Posterior vena cava (tissue), 2 donors: ENCODE data around the gene TIMM17B. TPM values are rescaled to one million over a fixed set of nuclear protein-coding genes. Genes with fewer than 3 reads are reported as not detected.

Source experiments
- DNase-seq: peaks from one replicate; pipeline ENCODE4 v3.0.0-alpha.2; 2020; ENCODE audit warnings: low spot score
- intact Hi-C, 2 donors: fragments of 100-400 bp; cut with DNase I; formaldehyde crosslinking; loops; one replicate each; pipeline versions ENCODE4 v1.14.1 to v1.14.2; 2022 to 2023
- long read RNA-seq, 2 donors: library from polyadenylated mRNA; unstranded; transcript quantifications; one replicate each; pipeline ENCODE4 v2.0.0, GENCODE V29; 2020 to 2021
- total RNA-seq, 2 donors: library from RNA; stranded (reverse); fragmentation: NEBNext Ultra II Directional; extraction: Animal tissue kit (Norgen Biotek cat#: 25700); gene quantifications; one replicate each; pipeline ENCODE4 v1.2.1, GENCODE V29; 2021
- donor health status: DM: yes; HTN: yes; CAD: no.
- donor health status: DM: yes; HTN: yes; CAD: no.

Gene TIMM17B
- total RNA-seq, result 10 to 100 TPM; 25.2 to 29.0 TPM
- long read RNA-seq, donor 1, partial matches to known transcripts, result 9 of 11 reads
- long read RNA-seq, donor 1, other reads (novel, unspliced or antisense), result 1 of 11 reads
- long read RNA-seq, donor 2, transcript TIMM17B-204 (7 exons, 964 nt), result major isoform, 5 of 34 reads
- long read RNA-seq, donor 2, partial matches to known transcripts, result 27 of 34 reads
- long read RNA-seq, donor 2, other reads (novel, unspliced or antisense), result 1 of 34 reads

DNA sequence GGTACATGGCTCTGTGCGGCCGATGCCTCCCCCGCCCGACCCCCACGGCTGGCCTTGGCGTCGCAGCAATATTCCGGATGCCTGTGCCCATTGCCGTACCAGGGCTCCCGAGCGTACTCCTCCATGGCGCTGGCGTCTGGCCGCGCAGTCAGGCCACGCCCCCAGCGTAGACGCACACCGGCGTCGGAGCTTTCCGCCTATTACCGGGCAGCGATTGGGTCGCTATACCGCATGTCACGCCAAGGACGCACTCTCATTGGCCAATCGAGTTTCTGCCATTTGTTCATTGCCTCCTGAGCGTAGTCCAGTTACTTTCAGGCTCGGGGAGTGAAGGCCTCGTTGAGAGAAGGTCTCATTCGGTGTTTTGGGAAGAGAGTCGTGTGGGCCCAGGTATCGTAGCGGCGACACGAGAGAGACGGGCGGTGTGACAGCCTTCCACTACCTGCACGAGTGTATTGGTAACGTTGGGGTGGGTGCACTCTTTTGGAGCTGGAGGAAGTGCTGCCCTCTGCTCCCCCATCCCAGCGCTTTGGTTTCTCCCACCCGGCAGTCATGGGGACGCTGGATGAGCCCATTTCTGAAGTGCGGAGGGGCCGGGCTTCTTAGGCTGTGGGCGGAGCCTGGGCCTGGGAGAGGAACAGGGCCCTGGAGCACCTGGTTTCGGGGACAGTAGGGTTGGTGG is at the start of gene TIMM17B, which contains the start of gene PQBP1:
TSS of gene TIMM17B (minus strand) at position 144 of the 682 bp plus-strand sequence. CDS start at position 125, 19 bp downstream.
TSS of gene PQBP1 (plus strand) at position 306 of the 682 bp plus-strand sequence. CDS start 580 bp downstream, outside the sequence.
- peak; percentile 96 for DNase-seq
- intact Hi-C loops, result no loop called here

DNA sequence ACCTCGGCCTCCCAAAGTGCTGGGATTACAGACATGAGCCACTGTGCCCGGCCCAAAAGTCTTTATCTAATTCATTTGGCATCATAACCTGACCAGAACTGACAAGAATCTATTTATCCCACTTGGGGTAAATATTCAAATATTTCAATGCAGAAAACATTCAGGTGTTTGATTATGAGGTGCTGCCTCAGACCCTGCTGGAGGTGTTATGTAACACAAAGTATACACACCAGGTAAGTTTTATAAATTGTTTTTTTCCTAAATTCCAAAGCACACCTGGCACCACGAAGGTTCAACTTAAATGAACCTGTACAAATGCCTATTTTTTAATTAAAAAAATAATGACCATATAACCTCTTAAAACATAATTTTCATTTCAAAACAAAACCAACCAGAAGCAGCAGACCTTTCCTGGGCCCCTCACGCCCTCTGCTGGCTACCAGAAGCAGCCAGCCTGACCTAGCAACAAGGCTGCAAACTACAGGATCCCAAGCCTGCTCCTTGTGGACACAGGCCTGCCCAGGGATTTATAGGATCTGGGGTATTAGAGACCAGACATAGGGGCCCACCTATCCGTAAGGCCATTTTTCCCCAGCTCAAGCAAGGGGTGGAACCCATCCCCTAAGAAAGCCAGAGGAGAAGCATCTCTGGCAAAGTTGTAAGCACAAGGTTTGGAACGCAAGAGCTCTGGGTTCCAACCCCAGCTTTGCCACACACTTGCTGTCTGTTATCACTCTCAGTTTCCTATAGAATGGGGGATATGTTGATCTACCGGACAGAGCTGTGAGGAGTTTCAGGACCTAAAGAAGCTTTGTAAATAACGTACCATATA is 48.2 kb upstream of the TIMM17B start:
- intact Hi-C loops, result no loop called here
- DNase-seq, result no peak

DNA sequence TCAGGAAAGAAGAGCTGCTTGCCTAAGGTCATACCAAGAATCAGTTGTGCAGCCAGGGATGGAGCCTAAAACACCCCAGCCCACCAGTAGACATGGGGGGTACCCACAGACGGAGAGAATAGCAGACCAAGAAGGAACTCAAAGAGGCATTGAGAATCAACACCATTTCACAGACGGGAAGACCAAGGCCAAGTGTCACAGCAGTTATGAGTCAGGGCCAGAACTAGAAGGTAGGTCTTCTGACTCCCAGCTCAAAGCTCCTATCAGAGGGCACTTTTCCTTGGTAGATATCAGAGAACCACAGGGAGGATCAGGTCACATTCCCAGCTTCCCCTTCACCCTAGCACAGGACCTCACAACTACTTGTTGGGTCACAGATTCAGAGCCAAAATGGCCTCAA is 45.3 kb upstream of the TIMM17B start:
- no peak for DNase-seq
- intact Hi-C loops, result no loop called here

GRCh38 chrX:48940404-48940955 is 42.9 kb upstream of the TIMM17B start:
- no peak for DNase-seq
- intact Hi-C loops, result no loop called here

- intact Hi-C loops, result no loop called here
- DNase-seq, result no peak
Measured at GRCh38 chrX:48939524-48940228, 42.1 kb upstream of the TIMM17B start.

GRCh38 chrX:48938721-48939425 is 41.3 kb upstream of the TIMM17B start:
- intact Hi-C loops, result no loop called here

GRCh38 chrX:48937054-48937907 is 39.7 kb upstream of the TIMM17B start:
- intact Hi-C loops, result no loop called here
- DNase-seq, result peak; percentile 90

More at GRCh38 chrX:48938721-48939425, 41.3 kb upstream of the TIMM17B start:
- no peak for DNase-seq

DNA sequence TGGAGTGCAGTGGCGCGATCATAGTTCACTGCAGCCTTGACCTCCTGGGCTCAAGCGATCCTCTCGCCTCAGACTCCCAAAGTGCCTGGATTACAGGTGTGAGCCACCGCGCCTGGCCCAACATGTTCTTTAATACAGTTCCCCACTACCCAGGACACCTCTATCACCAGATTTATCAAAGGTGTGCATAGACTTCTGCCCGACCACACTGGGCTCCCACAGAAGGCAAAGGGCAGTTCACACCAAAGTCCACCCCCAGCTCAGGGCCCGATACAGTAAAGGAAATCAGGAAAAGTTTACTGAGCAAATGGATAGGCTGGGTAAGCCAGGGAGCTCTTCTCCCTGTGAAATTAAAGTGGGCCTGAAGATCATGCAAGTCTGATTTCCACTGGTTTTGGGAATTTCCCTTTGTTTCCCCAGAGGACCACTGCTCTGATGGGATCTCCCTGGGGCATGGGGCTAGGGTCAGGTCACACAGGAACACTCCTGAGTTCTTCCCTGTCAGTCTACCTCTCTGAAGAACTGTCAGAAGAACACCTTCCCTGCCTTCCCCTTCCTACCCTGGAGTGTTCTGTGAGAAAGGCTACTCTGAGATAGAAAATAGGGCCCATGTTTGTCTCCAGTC is 39.0 kb upstream of the TIMM17B start:
- no peak for DNase-seq
- intact Hi-C loops, result no loop called here

GRCh38 chrX:48935301-48935670 is 37.7 kb upstream of the TIMM17B start:
- DNase-seq, result no peak
- intact Hi-C loops, result no loop called here

GRCh38 chrX:48934581-48935300 is 37.2 kb upstream of the TIMM17B start:
- DNase-seq, result no peak
- intact Hi-C loops, result no loop called here

DNA sequence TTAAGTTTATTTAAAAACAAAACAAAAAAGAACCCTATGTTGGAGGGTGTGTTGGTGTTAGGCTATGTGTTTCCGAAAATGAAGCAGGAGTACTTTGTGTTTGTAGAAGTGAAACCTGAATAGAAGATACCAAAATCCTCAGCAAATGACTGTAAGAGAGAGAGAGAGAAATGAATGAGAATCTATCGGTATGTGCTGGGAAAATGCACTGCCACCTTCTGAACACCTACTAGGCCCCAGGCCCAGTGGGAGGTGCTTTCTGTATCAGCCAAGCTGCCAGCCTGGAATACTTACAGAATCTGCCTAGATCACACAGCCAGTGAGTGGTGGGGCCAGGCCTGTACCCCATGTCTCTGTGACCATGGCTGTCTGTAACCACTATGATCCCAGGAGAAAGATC is 36.2 kb upstream of the TIMM17B start:
- DNase-seq, result no peak
- intact Hi-C loops, result no loop called here

DNA sequence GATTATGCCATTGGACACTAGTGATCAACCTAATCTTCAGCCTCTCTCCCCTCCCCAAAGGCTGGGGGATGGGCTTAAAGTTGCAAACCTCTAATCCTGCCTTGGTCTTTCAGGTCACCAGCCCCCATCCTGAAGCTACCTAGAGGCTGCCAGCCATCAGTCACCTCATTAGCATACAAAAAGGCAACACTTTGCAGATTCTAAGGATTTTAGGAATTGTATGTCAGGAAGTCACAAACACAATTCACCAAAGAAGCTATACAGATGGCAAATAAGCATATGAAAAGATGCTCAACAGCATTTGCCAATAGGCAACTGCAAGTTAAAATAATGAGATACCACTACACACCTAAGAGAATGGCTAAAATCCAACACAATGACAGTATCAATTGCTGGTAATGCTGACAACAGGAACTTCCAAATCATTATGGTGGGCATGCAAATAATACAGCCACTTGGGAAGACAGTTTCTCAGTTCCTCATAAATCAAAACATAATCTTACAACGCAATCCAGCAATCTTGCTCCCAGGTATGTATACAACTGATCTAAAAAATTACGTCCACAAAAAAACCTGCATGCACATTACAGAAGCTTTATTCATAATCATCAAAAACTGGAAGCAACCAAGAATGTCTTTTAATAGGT is 30.3 kb upstream of the TIMM17B start:
- intact Hi-C loops, result no loop called here
- no peak for DNase-seq

DNA sequence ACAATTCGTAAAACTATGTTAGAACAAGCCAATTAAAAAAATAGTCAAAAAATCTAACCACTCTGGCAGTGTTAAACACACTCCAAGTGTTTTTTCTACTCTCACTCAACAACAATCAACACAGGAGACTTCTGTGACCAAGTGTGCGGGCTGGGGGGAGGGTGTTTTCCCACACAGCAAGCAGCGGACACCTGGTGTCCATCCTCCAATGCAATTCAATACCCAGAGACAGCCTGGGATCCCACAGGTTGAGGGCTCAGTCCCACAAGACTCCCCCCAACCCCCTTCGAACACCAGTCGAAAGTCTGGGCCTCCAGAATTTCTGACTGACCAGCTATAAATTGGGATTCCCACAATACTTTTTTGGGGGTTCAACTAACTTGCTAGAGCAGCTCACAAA is 29.6 kb upstream of the TIMM17B start:
- intact Hi-C loops, result no loop called here
- no peak for DNase-seq

DNA sequence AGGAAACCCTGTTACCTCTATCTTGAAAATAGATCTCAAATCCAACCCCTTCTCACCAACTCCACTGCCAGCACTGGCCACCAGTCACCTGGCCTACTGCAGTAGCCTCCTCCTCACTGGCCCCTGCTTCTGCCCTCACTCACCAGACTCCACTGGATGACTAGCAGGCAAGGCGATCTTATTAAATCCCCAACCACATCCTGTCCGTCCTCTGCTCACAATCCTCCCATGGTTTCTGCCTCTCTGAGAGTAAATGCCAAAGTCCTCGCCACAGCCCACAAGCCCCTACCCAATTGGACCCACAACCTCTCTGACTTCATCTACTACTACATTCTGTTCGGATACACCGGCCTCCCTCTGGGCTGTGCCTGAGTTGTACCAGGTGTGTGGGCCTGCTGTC is 26.7 kb upstream of the TIMM17B start:
- intact Hi-C loops, result no loop called here
- DNase-seq, result no peak

DNA sequence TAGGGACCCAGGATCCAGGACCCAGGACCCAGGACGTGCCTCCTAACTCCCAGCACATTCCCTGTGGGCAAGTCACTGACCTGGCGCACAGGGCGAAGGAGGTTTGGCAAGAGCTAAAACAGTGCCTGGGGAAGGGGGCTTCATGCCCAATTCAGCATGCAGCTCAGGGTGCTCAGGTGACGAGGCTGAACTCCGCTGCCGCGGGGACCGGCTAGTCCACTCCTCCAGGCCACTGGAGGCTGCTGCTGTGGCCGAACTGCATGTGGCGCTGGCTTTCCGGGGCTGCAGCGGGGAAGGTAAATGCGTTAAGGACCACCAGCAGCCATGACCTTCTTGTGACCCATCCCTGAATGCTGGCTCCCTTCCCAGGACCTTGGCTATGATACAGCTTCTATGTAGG is 26.2 kb upstream of the TIMM17B start:
- no peak for DNase-seq
- intact Hi-C loops, result no loop called here

GRCh38 chrX:48920718-48921104 is 23.1 kb upstream of the TIMM17B start:
- intact Hi-C loops, result no loop called here
- no peak for DNase-seq
